Activated CD8-positive, alpha-beta memory T cell treated with anti-CD3 and anti-CD28 coated beads for 24 hours (primary cell): ENCODE results near the gene FBXW8.

Experiments used
- DNase-seq: peaks from one replicate; pipeline ENCODE4 v3.0.0-alpha.2; 2020

The FBXW8 gene

DNA sequence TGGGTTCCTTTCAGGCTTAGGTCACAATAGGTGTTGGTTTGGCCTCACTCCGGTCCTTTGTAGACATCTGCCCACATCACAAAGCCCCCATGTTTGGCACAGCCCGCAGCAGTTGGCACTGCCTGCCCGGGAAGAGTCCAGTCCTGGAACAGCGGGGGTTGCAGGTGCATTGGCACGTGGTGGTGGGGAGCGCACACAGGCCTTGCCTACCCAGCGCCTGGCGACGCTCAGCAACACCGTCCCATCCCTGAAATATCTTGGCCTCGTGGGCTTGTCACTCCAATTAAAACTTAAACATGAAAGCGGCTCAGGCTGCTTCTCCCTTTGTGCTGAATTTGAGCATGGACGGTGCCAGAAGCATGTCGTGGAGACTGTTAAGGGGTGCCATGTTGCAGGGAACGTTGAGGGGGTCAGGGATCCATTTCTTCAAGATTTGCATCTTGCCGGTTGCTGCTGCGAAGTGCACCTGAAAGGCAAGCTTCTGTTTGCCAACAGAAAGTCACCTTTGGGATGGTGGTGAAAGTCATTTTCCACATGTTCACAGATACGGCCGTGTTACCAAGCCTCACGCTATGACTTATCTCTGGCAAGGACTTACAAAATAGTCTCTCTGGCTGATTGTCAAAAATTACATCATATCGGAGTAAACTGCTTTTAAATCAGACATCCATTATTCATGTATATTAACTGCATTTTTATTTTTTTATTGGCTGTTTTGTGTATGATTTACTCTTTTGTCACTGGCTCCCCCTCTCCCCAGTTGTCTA lies 91.5 kb downstream of the FBXW8 start:
- DNase-seq = no peak

DNA sequence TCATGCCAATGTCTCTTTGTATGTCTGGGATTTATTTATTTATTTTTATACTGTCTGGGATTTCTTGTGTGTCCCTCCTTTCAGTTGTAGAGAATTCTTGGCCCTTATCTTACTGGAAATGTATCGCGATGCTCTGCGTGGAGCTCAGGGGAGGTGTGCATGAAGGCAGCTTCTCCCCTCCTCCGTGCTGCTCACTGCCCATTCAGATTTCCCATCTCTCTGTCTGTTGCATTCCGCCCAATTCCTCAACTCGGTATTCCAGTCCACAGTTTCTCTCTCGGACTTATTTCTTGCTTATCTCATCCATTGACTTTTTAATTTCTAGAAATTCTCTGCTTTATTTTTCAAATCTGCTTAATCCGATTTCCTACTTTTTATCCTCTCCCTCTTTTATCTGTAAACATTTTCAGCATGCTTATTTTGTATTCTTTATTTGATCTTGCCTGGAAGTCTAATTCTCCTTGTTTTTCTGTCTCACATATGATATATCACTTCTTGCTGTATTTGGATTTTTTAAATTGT lies 93.2 kb downstream of the FBXW8 start:
- no peak for DNase-seq

DNA sequence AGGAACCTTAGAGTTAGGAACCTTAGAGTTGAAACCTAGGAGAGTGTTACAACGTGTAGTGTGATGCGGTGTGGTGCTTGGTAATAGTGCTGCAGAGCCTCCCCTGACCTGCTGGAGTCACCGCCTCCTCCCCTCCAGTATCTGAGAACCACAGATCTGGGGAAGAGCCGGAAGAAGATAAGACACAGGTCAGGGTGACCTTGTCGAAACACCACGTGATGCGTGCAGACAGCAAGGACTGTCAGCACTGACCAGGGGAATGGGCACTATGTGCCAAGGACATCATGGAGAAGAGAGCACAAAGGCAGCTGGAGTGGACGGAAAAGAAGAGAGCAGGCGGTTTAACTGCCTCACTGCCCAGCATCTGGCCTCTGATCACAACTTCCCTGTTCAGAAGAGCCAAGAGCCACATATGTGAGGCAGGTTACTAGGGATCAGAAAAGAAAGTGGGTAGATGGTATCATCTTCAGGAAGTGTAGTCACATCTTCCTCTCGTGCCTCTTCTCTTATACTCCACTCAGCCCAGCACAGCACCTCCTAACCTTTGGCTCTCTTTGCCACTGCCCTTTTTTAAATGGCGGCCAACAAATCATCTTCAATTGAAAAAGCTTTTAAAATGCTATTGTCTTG lies 94.8 kb downstream of the FBXW8 start:
- no peak for DNase-seq

GRCh38 chr12:117006333-117006732 lies 95.6 kb downstream of the FBXW8 start:
- no peak for DNase-seq

DNA sequence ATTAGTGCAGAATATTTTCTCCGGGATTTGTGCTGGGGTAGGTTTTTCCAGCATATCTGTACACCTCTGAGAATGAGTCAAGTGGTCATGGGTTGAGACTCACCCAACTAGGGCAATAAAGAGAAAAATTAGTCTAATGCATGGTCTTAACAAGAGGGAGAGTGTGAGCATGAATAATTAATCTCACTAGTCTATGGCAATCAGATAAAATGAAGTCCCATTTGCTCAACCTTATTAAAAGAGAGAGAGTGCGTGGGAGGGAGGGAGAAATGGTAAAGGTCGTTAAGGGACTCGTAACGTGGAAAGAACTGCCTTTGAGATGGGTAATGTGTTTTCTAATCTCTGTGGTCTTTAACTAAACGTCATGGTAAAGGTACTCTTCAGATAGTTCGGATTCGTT lies 96.8 kb downstream of the FBXW8 start:
- DNase-seq = no peak

DNA sequence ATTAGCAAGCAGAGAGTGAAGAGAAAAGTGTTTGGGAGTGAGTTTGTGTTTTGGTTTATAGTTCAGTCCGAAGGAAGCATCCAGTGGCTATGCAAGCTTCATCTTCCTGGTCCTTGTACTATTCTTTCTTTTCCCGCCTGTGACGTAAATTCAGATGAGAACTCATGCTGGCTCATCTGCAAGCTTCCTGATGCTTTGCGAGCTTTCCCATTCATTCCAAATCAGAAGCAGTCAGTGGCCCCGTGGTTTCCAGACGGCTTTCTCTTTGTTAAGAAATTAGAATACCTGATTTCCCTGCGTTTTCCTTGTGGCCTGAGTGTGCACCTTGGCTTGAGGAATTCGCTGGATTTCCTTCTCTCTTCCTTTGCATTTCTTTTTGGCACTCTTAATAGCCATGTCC lies 99.0 kb downstream of the FBXW8 start:
- no peak for DNase-seq

DNA sequence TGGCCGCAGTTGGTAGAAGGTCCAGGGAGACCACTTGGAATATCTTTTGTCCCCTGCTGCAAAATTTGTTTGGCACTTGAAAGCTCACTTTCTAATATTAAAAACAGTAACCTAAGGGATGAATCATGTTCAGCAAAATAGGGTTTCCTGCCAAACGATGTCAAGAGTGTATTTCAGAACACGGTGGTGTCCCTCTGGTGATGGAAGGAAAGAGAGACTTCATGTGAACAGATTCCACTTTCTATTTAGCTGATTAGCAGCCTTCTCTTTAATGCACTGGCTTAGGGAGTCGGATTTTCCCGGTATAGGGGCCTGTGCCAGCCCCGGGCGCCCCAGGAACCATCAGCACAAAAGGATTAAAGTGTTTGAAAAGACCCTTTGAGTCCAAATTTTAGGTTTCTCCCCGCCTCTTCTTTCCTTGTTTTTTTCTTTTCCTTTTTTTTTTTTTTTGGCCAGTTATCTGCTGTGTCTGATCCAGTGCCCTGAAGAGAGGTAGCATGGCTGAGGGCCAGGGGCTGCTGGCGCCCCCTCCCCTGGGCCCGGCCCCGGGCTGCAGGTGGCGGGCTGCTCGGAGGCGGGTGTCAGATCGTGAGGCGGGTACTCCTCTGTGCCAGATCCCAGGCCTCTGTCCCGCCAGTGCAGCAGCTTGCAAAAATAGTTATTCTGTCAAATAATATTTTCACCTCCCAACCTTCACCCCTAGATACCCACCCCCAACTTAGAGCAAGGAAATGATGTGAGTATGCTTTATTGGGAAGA lies 100.1 kb downstream of the FBXW8 start:
- DNase-seq = no peak

DNA sequence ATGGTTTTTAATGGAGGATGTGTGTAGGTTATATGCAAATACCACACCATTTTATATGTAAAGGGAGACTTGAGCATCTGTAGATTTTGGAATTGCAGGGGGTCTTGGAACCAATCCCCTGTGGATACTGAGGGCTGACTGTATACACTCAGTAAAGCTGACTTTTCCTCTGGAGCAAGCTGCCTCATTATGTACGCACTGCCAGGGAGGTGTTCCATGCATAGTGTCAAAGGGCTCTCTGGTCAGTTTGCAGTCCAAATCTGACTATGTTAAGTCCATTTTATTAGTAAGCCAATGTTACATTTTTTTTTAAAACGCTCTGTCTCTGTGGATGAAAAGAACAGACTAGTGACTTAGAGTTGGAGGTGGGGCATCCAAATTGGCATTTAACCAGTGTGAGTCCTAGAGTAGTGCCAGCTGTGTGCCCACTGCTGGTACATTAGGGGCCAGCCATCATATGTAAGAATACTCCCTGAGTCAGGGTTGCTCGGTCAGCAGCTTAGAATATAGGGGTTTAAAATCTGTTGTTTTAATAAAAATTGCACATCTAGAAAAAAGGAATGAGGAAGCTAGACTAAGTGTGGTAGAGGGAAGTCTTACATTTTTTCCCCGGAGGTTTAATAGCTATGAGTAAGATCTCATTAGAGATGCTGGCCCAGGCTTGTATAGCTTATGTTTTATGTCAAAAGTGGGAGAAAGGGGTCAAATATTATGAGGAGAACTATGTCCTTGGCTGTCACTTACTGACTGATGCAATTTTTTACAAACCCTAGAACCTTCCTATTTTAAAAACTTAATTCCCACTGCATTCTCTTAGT lies 101.4 kb downstream of the FBXW8 start:
- no peak for DNase-seq

DNA sequence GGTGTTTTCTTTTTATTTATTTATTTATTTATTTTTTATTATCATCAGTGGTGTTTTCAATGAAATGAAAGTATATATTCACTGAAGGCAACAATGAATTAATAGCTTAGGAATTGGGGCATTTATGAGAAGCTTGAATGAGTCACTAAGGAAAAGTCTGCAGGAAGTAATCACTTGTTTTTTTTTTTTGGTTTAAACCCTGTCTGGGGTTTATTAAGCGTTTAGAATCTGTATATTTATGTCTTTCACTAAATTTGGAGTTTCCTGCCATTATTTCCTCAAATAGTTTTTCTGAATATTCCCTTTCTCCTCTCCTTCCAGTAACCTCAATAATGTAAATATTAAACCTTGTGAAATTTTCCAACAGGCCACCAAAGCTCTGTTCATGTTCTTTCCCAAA lies 103.0 kb downstream of the FBXW8 start:
- DNase-seq = no peak

DNA sequence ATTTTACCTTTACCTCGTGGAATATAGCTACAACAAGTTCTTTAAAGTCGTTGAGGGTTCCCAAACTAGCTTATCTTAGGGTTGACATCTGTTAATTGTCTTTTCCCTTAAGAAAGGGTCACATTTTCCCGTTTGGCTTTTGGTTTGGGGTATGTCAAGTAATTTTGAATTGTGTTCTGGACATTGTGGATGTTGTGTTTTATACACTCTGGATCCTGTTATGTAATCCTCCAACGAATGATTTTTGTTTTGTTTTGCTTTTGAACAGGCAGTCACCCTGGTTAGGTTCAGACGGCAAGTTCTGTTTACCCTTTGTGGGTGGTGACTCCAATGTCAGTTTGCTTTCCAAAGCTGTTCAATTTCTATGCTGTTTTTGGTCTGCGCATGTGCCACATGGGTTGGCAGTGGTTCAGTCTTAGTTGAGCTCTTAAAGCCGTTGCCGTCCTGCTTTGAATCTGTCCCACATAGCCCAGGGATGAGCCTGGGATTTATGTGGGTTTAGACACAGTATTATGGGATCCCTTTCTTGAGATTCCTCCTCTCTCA lies 103.7 kb downstream of the FBXW8 start:
- DNase-seq = no peak

- no peak for DNase-seq
Measured at GRCh38 chr12:117015811-117016210, 105.1 kb downstream of the FBXW8 start.

GRCh38 chr12:117017807-117018206 lies 107.1 kb downstream of the FBXW8 start:
- no peak for DNase-seq

GRCh38 chr12:117018276-117018675 lies 107.5 kb downstream of the FBXW8 start:
- no peak for DNase-seq

GRCh38 chr12:117018685-117019084 lies 107.9 kb downstream of the FBXW8 start:
- DNase-seq = no peak

- no peak for DNase-seq
Measured at GRCh38 chr12:117019866-117020265, 109.1 kb downstream of the FBXW8 start.

- DNase-seq = no peak
Measured at GRCh38 chr12:117020536-117021220, 109.9 kb downstream of the FBXW8 start.

- no peak for DNase-seq
Measured at GRCh38 chr12:117022465-117022864, 111.7 kb downstream of the FBXW8 start.

DNA sequence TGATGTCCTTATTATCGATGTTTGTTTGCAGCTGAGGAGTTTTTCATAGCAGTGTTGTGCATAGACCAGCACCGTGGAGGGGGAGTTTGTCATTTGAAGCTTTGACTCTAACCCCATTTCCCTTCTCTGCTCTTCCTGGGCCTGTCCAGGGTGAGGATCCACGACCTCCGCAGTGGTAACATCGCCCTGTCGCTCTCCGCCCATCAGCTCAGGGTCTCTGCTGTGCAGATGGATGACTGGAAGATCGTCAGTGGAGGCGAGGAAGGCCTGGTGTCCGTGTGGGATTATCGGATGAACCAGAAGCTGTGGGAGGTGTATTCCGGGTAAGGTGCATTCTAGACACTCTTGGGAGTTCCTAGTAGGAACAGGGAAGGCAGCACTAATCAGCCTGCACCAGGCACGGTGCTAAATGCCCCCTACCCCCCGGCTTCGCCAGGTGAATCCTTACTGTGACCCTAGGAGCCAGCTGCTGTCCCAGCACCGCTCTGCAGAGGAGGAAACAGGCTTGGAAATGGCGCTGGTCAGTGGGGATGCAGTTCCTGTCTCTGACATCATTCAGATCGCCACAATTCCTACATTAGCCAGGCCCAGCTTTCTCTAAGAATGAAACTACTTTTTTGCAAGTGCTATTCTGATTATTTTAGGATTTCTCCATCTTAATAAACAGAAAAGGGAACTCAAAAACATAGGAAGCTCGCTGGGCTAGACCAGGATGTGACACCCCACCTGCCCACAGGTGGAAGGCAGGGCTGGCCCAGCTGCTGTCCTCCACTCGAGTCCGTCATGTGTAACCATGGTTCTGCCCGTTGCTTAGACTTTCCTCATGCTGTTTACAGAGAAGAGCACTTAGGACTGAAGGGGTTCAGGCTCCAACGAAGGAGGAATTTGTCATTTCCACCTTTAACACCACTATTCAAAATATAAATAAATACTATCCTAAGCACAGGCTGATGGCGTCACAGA lies 113.5 kb downstream of the FBXW8 start:
- peak; percentile 32 for DNase-seq

DNA sequence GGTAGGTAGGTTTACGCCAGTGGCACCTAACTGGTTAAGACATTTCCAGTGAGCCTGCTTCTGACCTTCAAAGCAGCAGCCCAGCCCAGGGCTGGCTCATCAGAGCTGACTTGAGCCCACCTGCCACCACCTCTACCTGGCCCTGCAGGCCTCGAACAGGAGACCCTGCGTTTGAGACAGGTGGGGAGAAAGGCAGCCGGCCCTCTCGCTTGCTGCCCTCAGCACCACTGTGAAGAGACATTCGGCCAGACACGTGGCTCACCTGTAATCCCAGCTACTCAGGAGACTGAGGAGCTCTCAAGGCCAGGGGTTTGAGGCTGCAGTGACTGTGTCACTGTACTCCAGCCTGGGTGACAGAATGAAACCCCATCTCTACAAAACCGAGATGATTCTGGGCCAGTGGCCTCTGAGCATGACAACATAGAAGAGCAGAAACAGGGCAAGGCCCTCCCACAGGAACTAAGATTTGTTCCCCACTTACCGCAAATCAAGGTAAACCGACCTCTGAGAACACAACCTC lies 114.3 kb downstream of the FBXW8 start:
- DNase-seq = peak; percentile 35

- DNase-seq = peak; percentile 79
Measured at GRCh38 chr12:117025481-117026151, 114.9 kb downstream of the FBXW8 start.
